Lung (tissue), 12 donors: ENCODE measurements around the gene SEC14L3. TPM values are rescaled to one million over a fixed set of nuclear protein-coding genes. Genes with fewer than 3 reads are reported as not detected.

Experiments
- ATAC-seq: fragments of 200-7000 bp; cut with Tn5 transposase; one replicate; pipeline ENCODE4 v1.9.1; 2020; ENCODE audit warnings: moderate number of reproducible peaks; ENCODE audit not compliant: insufficient read depth, low FRiP score
- DNase-seq, 3 donors: peaks; one replicate each; pipeline ENCODE4 v3.0.0-alpha.2; 2013 to 2017
- H3K27ac ChIP-seq, 2 donors: one replicate each; pipeline ENCODE4 v1.5.1; 2013; ENCODE audit warnings: mild to moderate bottlenecking in 2 of 2, moderate library complexity in 2 of 2, control low read depth in 1 of 2, inconsistent platforms in 1 of 2, low read depth in 1 of 2, low read length in 1 of 2
- H3K27me3 ChIP-seq, 3 donors: one replicate each; pipeline ENCODE4 v1.5.1; 2013; ENCODE audit warnings: low read length in 2 of 3; ENCODE audit not compliant: control insufficient read depth in 3 of 3, insufficient read depth in 3 of 3
- H3K36me3 ChIP-seq, 4 donors: one replicate each; pipeline ENCODE4 v1.5.1; 2013; ENCODE audit warnings: low read length in 4 of 4, mild to moderate bottlenecking in 1 of 4, moderate library complexity in 1 of 4; ENCODE audit not compliant: control insufficient read depth in 4 of 4, insufficient read depth in 4 of 4
- H3K4me1 ChIP-seq, 5 donors: one replicate each; pipeline ENCODE4 v1.5.1; 2013; ENCODE audit warnings: low read length in 5 of 5, mild to moderate bottlenecking in 2 of 5, moderate library complexity in 1 of 5; ENCODE audit not compliant: control insufficient read depth in 5 of 5, insufficient read depth in 5 of 5
- H3K4me3 ChIP-seq: one replicate; pipeline ENCODE4 v1.5.1; 2013; ENCODE audit warnings: mild to moderate bottlenecking, control low read depth, moderate library complexity
- H3K9ac ChIP-seq, 2 donors: one replicate each; pipeline ENCODE4 v1.5.1; 2013; ENCODE audit warnings: low read length in 2 of 2, control low read depth in 1 of 2; ENCODE audit not compliant: insufficient read depth in 1 of 2
- H3K9me3 ChIP-seq, 4 donors: one replicate each; pipeline ENCODE4 v1.5.1; 2013; ENCODE audit warnings: low read length in 3 of 4, mild to moderate bottlenecking in 1 of 4, moderate library complexity in 1 of 4; ENCODE audit not compliant: control insufficient read depth in 4 of 4, insufficient read depth in 3 of 4
- CTCF ChIP-seq: IDR thresholded peaks from 2 replicates; pipeline ENCODE4 v1.5.1; 2012; ENCODE audit warnings: mild to moderate bottlenecking; ENCODE audit errors: control extremely low read depth, extremely low read depth
- WGBS, 2 donors: extraction: QIAGEN DNeasy Blood & Tissue Kit; methylation state at CpG; one replicate each; pipeline ENCODE4 v1.1.7; 2013; 5-methylcytosine and 5-hydroxymethylcytosine counted together
- polyA plus RNA-seq, 2 donors: library from polyadenylated mRNA; stranded (reverse); fragments of 200-250 nt; gene quantifications; one replicate each; pipeline ENCODE4 v1.2.1, GENCODE V29; 2013
- total RNA-seq, 2 donors: library from RNA; depleted of rRNA in 1 of 2; stranded (reverse); fragments of >200 nt in 1 of 2; gene quantifications; one replicate each; pipeline ENCODE4 v1.2.1, GENCODE V29; 2014 to 2021
- donor health status: control.
- donor health status: control.
- donor health status: Bipolar disorder and iron deficiency.
- donor health status: healthy.
- donor health status: DM: yes; HTN: yes; CAD: no.

Gene SEC14L3
- total and polyA plus RNA-seq, 4 donors: 0.17 to 0.98 (median 0.70) TPM

- Histone ChIP-seq H3K36me3 (peaks cover 6 to 18% (median 14%) of the 10 kb centered on the region in 4 donors), H3K27me3 (no peaks in the 10 kb centered on the region), H3K9ac (no peak overlapping the region), H3K9me3 (no peaks in the 10 kb centered on the region), H3K27ac (no peak overlapping the region), H3K4me3 (no peak overlapping the region), H3K4me1 (peaks cover 11 to 28% (median 15%) of the 10 kb centered on the region in 5 donors)
- no peak for TF ChIP-seq CTCF
- 66 to 85% methylated on average over 6 of the region's 6 CpGs for WGBS, 2 donors
- ATAC-seq: no peak
- DNase-seq: no peak
Measured at GRCh38 chr22:30420347-30421125, 51.3 kb downstream of the SEC14L3 start.

GRCh38 chr22:30416837-30417236 is 55.0 kb downstream of the SEC14L3 start:
- no peak overlapping the region for H3K27ac ChIP-seq
- peaks cover 0 to 4% (median 0%) of the 10 kb centered on the region in 5 donors for H3K4me1 ChIP-seq
- peaks cover 0 to 1% (median 0%) of the 10 kb centered on the region in 4 donors for H3K9me3 ChIP-seq
- peaks cover 8 to 24% (median 20%) of the 10 kb centered on the region in 4 donors for H3K36me3 ChIP-seq
- no peak for TF ChIP-seq CTCF
- 67 to 85% methylated on average over 1 of the region's 1 CpG for WGBS, 2 donors
- no peak overlapping the region for H3K9ac ChIP-seq
- DNase-seq (no peak), ATAC-seq (no peak)
- no peak overlapping the region for H3K4me3 ChIP-seq
- no peaks in the 10 kb centered on the region for H3K27me3 ChIP-seq

- DNase-seq: no peak
- H3K4me1 ChIP-seq: no peaks in the 10 kb centered on the region
- H3K9ac ChIP-seq: no peak overlapping the region
- H3K9me3 ChIP-seq: peaks cover 0 to 1% (median 0%) of the 10 kb centered on the region in 4 donors
- no peak overlapping the region for H3K27ac ChIP-seq
- peaks cover 8 to 24% (median 20%) of the 10 kb centered on the region in 4 donors for H3K36me3 ChIP-seq
- ATAC-seq: no peak
- TF ChIP-seq CTCF: no peak
- H3K4me3 ChIP-seq: no peak overlapping the region
- H3K27me3 ChIP-seq: no peaks in the 10 kb centered on the region
- WGBS, 2 donors: 80 to 89% methylated on average over 2 of the region's 2 CpGs
Measured at GRCh38 chr22:30416403-30416802, 55.4 kb downstream of the SEC14L3 start.
